Activated CD8-positive, alpha-beta T cell treated with anti-CD3 and anti-CD28 coated beads, Interleukin-2, amount 10 ng/mL, durations not matched to agents 7 days and 5 days (primary cell): ENCODE data around the gene JAK3. TPM values are rescaled to one million over a fixed set of nuclear protein-coding genes. Genes with fewer than 3 reads are reported as not detected.

Experiments
- total RNA-seq, 2 experiments: library from RNA; stranded (reverse); gene quantifications; one replicate each; pipeline ENCODE4 v1.2.3, GENCODE V29; 2021

The JAK3 gene
- total RNA-seq, 2 experiments from 2014 or later = 125 to 127 TPM

Other genes starting within 250 kb of the JAK3 start
- gene UNC13A, start 159.6 kb downstream of the JAK3 start, total RNA-seq = under 1 TPM; 0.03 TPM
- 10 to 100 TPM; 79.0 to 83.8 TPM for gene MAP1S, start 128.5 kb downstream of the JAK3 start, total RNA-seq
- gene FCHO1, start 96.5 kb downstream of the JAK3 start, total RNA-seq = 10 to 100 TPM; 55.0 to 58.1 TPM
- under 1 TPM in 1 of 2 experiments, not detected in 1; 0.13 TPM for gene B3GNT3, start 52.8 kb downstream of the JAK3 start, total RNA-seq
- 1 to 10 TPM; 5.0 to 6.4 TPM for gene INSL3, start 26.5 kb downstream of the JAK3 start, total RNA-seq
- 1,000 to 10,000 TPM; 2,078 to 2,184 TPM for gene RPL18A, start 11.9 kb upstream of the JAK3 start, total RNA-seq
- gene SLC5A5, start 24.0 kb upstream of the JAK3 start, total RNA-seq = 1 to 10 TPM; 1.5 to 1.8 TPM
- 10 to 100 TPM; 85.8 to 88.0 TPM for gene CCDC124, start 85.0 kb upstream of the JAK3 start, total RNA-seq
- not detected for gene KCNN1, start 119.1 kb upstream of the JAK3 start, total RNA-seq
- 10 to 100 TPM; 33.8 to 34.2 TPM for gene ARRDC2, start 160.2 kb upstream of the JAK3 start, total RNA-seq
- gene IL12RB1, start 239.0 kb upstream of the JAK3 start, total RNA-seq = 10 to 100 TPM; 75.2 to 78.6 TPM
- 10 to 100 TPM; 22.9 to 25.1 TPM for gene MAST3, start 249.8 kb upstream of the JAK3 start, total RNA-seq